GM21619 (cell line): Measurements from ENCODE around the gene LYRM7.

Experiments
- ATAC-seq: cut with Tn5 transposase; IDR thresholded peaks from one replicate; pipeline ENCODE4 v1.9.1; 2021; ENCODE audit not compliant: unreplicated experiment

The LYRM7 gene

GRCh38 chr5:131254741-131255140 is 84.0 kb downstream of the LYRM7 start:
- ATAC-seq: no peak
